Measurements from ENCODE around the gene NCAPD2. TPM values are rescaled to one million over a fixed set of nuclear protein-coding genes. Genes with fewer than 3 reads are reported as not detected.
A peak's percentile ranks its signal among the peaks of the same experiment; 100 is the strongest.

NCAPD2 gene
- total RNA-seq, 3 donors from 2014 or later (not counting 1 experiment from before 2014, with no cell fraction given), result 38.8 to 53.1 (median 44.1) TPM

- H3K27me3 ChIP-seq (ENCODE audit: control insufficient read depth, insufficient read depth, low read length), result no peaks in the 10 kb centered on the region
- Mint-ChIP-seq H3K4me1 (peaks cover 22 to 45% of the 10 kb centered on the region in 2 donors), H3K36me3 (peaks cover 11% of the 10 kb centered on the region), H3K9me3 (no peaks in the 10 kb centered on the region), H3K27ac (peak overlapping the region; percentile 96 to 98), H3K27me3 (ENCODE audit: low read depth in 2 of 2) (no peaks in the 10 kb centered on the region), H3K4me3 (peak overlapping the region; percentile 97)
- no peaks in the 10 kb centered on the region for H3K9me3 ChIP-seq (ENCODE audit: control insufficient read depth, insufficient read depth, low read length)
- WGBS (ENCODE audit: insufficient coverage), result 25% methylated on average over 20 of the region's 20 CpGs
- peak overlapping the region; percentile 92 for H3K27ac ChIP-seq (ENCODE audit: low read length)
- intact Hi-C loops (cut with micrococcal nuclease), result loop anchor here (1.0 to 10.0 kb wide), 4 partner anchors 39 to 467 kb away; partner anchors contain the start of genes CHD4 and MRPL51
- TF ChIP-seq CTCF (IDR thresholded peaks at IDR 0.05), result no peak
- H3K4me1 ChIP-seq (ENCODE audit: control insufficient read depth, insufficient read depth, low read length), result peaks cover 47% of the 10 kb centered on the region
- DNase-seq, result peak; percentile 53 to 93
- H3K36me3 ChIP-seq (ENCODE audit: control insufficient read depth, insufficient read depth, low read length), result peaks cover 51% of the 10 kb centered on the region
- H3K4me3 ChIP-seq (ENCODE audit: low read length), result no peak overlapping the region
- ATAC-seq, result peak; percentile 48 to 62 (median 49)
Observed at GRCh38 chr12:6532051-6532926, 38.4 kb downstream of the NCAPD2 start.

GRCh38 chr12:6532927-6533652 lies 39.2 kb downstream of the NCAPD2 start:
- Mint-ChIP-seq H3K27ac (peak overlapping the region; percentile 96 to 98), H3K4me3 (peak overlapping the region; percentile 97), H3K27me3 (ENCODE audit: low read depth in 2 of 2) (no peaks in the 10 kb centered on the region), H3K4me1 (peaks cover 29 to 51% of the 10 kb centered on the region in 2 donors), H3K9me3 (no peaks in the 10 kb centered on the region), H3K36me3 (peaks cover 11% of the 10 kb centered on the region)
- H3K36me3 ChIP-seq (ENCODE audit: control insufficient read depth, insufficient read depth, low read length), result peaks cover 51% of the 10 kb centered on the region
- peaks cover 55% of the 10 kb centered on the region for H3K4me1 ChIP-seq (ENCODE audit: control insufficient read depth, insufficient read depth, low read length)
- H3K27me3 ChIP-seq (ENCODE audit: control insufficient read depth, insufficient read depth, low read length), result no peaks in the 10 kb centered on the region
- intact Hi-C loops (cut with micrococcal nuclease), result loop anchor here (1.0 to 10.0 kb wide), 4 partner anchors 40 to 468 kb away; partner anchors contain the start of genes CHD4 and MRPL51
- no peak for TF ChIP-seq CTCF (IDR thresholded peaks at IDR 0.05)
- ATAC-seq, result no peak
- H3K4me3 ChIP-seq (ENCODE audit: low read length), result peak overlapping the region; percentile 99
- no peaks in the 10 kb centered on the region for H3K9me3 ChIP-seq (ENCODE audit: control insufficient read depth, insufficient read depth, low read length)
- H3K27ac ChIP-seq (ENCODE audit: low read length), result peak overlapping the region; percentile 92
- DNase-seq, result peak in 1 of 2 donors; percentile 60
- WGBS (ENCODE audit: insufficient coverage), result 12% methylated on average over 14 of the region's 14 CpGs

- TF ChIP-seq CTCF (IDR thresholded peaks at IDR 0.05), result no peak
- Mint-ChIP-seq H3K4me3 (peak overlapping the region; percentile 97), H3K4me1 (peaks cover 29 to 52% of the 10 kb centered on the region in 2 donors), H3K27me3 (ENCODE audit: low read depth in 2 of 2) (no peaks in the 10 kb centered on the region), H3K9me3 (no peaks in the 10 kb centered on the region), H3K27ac (peak overlapping the region; percentile 96 to 98), H3K36me3 (peaks cover 11% of the 10 kb centered on the region)
- ATAC-seq (no peak), DNase-seq (no peak)
- intact Hi-C loops (cut with micrococcal nuclease), result loop anchor here (5.0 to 10.0 kb wide), 3 partner anchors 74 to 469 kb away; partner anchors contain the start of gene CHD4
- Histone ChIP-seq H3K4me3 (ENCODE audit: low read length) (peak overlapping the region; percentile 99), H3K36me3 (ENCODE audit: control insufficient read depth, insufficient read depth, low read length) (peaks cover 51% of the 10 kb centered on the region), H3K9me3 (ENCODE audit: control insufficient read depth, insufficient read depth, low read length) (no peaks in the 10 kb centered on the region), H3K4me1 (ENCODE audit: control insufficient read depth, insufficient read depth, low read length) (peaks cover 58% of the 10 kb centered on the region), H3K27ac (ENCODE audit: low read length) (peak overlapping the region; percentile 92), H3K27me3 (ENCODE audit: control insufficient read depth, insufficient read depth, low read length) (no peaks in the 10 kb centered on the region)
- under 1% methylated on average over 7 of the region's 9 CpGs for WGBS (ENCODE audit: insufficient coverage)
Observed at GRCh38 chr12:6533653-6533922, 39.7 kb downstream of the NCAPD2 start.
